HG03064 (cell line): ENCODE measurements around the gene MACROD2.
"Not testable (repeated sequence)": the region's sequence is repeated elsewhere in the genome, so short reads cannot be mapped to it uniquely, and the experiment has no call there.

ENCODE experiments used
- ATAC-seq: cut with Tn5 transposase; IDR thresholded peaks from one replicate; pipeline ENCODE4 v1.9.1; 2021; ENCODE audit warnings: low read depth; ENCODE audit not compliant: unreplicated experiment

The MACROD2 gene

GRCh38 chr20:14918281-14918680, 923.0 kb downstream of the MACROD2 start:
- ATAC-seq: no peak

- ATAC-seq: no peak
These were observed 923.7 kb downstream of the MACROD2 start for GRCh38 chr20:14918976-14919375.

GRCh38 chr20:14919501-14920081, 924.3 kb downstream of the MACROD2 start:
- ATAC-seq: no peak

GRCh38 chr20:14921513-14921912, 926.2 kb downstream of the MACROD2 start:
- ATAC-seq: no peak

- no peak for ATAC-seq
These were observed 927.4 kb downstream of the MACROD2 start for GRCh38 chr20:14922503-14923267.

- no peak for ATAC-seq
These were observed 929.1 kb downstream of the MACROD2 start for GRCh38 chr20:14924433-14924832.

GRCh38 chr20:14925300-14925699, 930.0 kb downstream of the MACROD2 start:
- no peak for ATAC-seq

GRCh38 chr20:14926436-14926835, 931.1 kb downstream of the MACROD2 start:
- ATAC-seq: not testable (repeated sequence)

GRCh38 chr20:14928083-14928482, 932.8 kb downstream of the MACROD2 start:
- no peak for ATAC-seq

- ATAC-seq: no peak
These were observed 934.1 kb downstream of the MACROD2 start for GRCh38 chr20:14929388-14929787.

- ATAC-seq: no peak
These were observed 936.7 kb downstream of the MACROD2 start for GRCh38 chr20:14932040-14932439.

- ATAC-seq: no peak
These were observed 940.0 kb downstream of the MACROD2 start for GRCh38 chr20:14935285-14935684.

GRCh38 chr20:14937021-14937420, 941.7 kb downstream of the MACROD2 start:
- no peak for ATAC-seq

- ATAC-seq: no peak
These were observed 942.5 kb downstream of the MACROD2 start for GRCh38 chr20:14937846-14938245.

- ATAC-seq: no peak
These were observed 952.2 kb downstream of the MACROD2 start for GRCh38 chr20:14947536-14947935.

- no peak for ATAC-seq
These were observed 952.6 kb downstream of the MACROD2 start for GRCh38 chr20:14947946-14948345.

- no peak for ATAC-seq
These were observed 953.1 kb downstream of the MACROD2 start for GRCh38 chr20:14948416-14948815.

GRCh38 chr20:14950633-14951032, 955.3 kb downstream of the MACROD2 start:
- ATAC-seq: no peak

GRCh38 chr20:14951105-14951504, 955.8 kb downstream of the MACROD2 start:
- no peak for ATAC-seq

GRCh38 chr20:14951707-14952418, 956.5 kb downstream of the MACROD2 start:
- no peak for ATAC-seq

- no peak for ATAC-seq
These were observed 958.4 kb downstream of the MACROD2 start for GRCh38 chr20:14953736-14954135.

GRCh38 chr20:14955399-14955798, 960.1 kb downstream of the MACROD2 start:
- no peak for ATAC-seq
